ENCODE data around the gene RCAN2.
"Not testable (repeated sequence)": the region's sequence is repeated elsewhere in the genome, so short reads cannot be mapped to it uniquely, and the experiment has no call there.

RCAN2 gene

DNA sequence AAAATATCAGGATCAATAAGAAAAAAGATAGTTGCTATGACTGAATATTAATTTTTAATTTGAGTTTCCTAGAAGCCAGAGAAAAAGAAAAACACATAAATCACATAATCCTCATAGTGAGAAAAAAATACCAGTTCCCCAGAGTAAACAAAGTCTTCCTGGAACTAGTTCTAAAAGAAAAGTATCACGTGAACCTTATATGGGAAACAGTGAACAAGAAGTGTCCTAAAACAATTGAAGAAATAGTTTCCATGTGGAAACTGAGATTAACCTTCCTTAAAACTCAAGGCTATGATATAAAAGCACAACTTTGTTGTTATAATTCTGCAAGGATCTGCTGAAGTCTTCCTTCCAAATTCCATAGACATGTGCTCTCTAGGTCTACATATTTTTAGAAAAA, 50.6 kb downstream of the RCAN2 start:
- DNase-seq (ENCODE audit: low read depth in 2 of 2) = no peak

DNA sequence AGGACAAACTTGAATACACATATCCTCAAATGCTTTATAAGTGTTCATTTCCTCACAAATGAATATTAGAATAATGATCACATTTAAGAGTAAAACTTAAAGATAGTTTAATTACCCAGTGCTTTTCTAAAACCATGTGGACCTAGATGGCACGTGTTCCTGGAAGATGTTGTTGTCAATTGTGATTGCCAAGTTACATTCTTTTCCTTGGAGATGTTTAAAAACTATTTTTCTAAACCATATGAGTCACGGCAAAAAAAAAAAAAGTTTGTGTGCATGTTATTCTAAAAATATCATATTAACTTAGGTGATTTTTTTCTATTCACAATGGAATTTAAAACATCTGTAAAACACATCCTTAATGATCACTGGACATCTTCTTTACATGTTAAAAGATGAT, 51.1 kb downstream of the RCAN2 start:
- DNase-seq (ENCODE audit: low read depth in 2 of 2) = no peak

GRCh38 chr6:46438245-46438644, 53.0 kb downstream of the RCAN2 start:
- no peak for DNase-seq (ENCODE audit: low read depth in 2 of 2)

- no peak for DNase-seq (ENCODE audit: low read depth in 2 of 2)
These were observed 53.5 kb downstream of the RCAN2 start for GRCh38 chr6:46437671-46438221.

DNA sequence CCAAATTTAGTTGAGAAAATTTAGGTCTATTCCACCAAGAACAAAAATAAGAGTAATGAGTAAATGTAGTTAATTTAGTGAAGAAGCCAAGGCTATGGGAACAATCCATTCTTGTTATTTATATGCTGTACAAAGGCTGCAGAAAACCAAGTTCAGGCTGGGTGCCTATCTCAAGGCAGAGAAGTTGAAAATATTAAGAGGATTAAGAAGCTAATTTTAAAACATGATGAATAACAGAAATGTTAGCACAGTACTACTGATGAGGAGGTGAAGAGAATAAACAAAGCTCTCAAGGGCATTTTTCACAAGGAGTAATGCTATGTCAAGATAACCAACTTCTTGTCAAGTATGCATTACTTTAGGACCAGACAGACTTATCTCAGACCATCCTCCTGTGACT, 68.6 kb downstream of the RCAN2 start:
- DNase-seq (ENCODE audit: low read depth in 2 of 2) = no peak

- no peak for DNase-seq (ENCODE audit: low read depth in 2 of 2)
These were observed 69.3 kb downstream of the RCAN2 start for GRCh38 chr6:46421939-46422338.

GRCh38 chr6:46420921-46421638, 70.2 kb downstream of the RCAN2 start:
- DNase-seq (ENCODE audit: low read depth in 2 of 2) = no peak

DNA sequence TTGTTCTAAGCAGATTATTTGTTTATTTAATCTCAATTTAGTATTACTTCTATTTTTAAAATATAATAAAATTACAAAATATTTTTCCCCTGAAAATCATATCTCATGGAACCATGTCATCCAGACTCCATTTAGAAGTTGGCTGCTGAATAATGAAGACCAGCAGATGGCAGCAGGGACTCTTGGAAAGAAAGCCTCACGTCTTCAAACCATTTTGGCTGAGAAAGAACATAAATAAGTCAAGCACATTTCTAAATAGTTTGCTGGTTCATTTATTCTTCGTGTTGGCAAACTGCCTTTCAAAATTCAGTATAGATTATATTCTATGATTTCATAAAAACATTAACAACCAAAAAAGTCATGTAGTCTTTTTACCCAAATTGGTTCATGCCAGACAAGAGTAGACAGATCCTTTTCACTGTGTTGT, 71.7 kb downstream of the RCAN2 start:
- DNase-seq (ENCODE audit: low read depth in 2 of 2) = peak; percentile 10 to 14

DNA sequence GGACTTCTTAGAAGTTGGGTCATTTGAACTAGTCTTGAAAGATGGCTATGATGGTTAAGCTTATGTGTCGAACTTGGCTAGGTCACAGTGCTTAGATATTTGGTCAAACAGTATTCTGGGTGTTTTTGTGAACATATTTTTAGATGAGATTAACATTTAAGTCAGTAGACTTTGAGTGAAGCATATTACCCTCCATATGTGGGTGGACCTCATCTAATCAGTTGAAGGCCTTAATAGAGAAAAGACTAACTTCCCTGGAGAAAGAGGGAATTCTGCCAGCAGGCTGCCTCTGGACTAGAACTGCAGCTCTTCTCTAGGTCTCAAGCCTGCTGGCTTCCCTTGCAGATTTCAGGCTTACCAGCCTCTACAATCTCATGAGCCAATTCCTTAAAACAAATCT, 76.9 kb downstream of the RCAN2 start:
- no peak for DNase-seq (ENCODE audit: low read depth in 2 of 2)

DNA sequence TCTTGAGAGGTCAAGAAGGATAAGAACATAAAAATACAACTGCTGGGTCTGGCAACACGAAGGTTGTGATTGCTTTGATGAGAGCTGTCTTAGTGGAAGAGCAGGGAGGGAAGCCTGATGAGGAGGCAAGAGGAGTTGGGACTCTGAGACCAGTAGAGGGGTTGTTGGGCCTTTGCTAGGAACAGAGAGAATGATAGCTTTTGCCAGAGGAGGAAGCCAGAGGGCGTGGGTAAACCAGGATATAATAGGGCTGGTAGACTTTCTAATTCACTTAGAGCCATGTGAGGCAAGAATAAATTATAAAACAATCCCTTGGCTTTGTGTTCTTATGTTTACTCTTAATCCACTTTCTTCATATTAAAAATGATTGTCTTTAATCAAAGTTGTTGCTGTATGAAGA, 78.6 kb downstream of the RCAN2 start:
- DNase-seq (ENCODE audit: low read depth in 2 of 2) = no peak

- no peak for DNase-seq (ENCODE audit: low read depth in 2 of 2)
These were observed 79.6 kb downstream of the RCAN2 start for GRCh38 chr6:46411456-46412197.

- no peak for DNase-seq (ENCODE audit: low read depth in 2 of 2)
These were observed 80.8 kb downstream of the RCAN2 start for GRCh38 chr6:46410334-46410953.

DNA sequence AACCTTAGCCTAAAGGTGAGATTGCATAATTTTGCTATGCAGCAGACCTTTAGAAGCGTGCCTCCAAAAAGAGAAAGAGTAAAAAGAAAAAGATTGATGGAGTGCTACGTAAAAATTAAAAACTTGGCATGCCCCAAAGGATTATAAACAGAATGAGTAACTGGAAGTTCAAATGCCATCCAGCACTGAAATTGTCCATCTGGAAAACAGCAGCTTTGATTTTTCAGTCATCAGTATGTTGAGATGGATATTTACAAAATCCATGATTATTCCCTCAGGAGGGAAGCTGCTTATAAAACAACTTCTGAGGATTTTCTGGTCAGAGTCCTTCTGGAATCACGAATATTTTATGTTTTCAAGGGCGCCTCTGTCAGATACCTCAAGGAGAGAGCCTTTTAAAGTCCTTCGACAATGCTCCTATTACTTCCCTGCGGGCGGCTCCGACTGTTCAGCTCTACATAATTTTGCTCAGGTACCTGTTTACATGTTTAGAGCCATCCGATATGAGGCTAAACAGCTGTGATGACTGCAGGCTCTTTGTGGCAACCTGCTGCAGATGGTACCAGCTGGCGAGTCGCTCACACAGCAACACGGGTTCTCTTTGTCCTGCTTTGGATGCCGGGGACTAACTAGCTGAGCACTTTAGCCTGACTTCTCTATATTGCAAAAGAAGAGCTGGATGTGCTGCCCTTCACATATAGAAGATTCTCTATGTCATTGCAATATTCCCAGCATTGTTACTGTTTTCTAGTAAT, 83.3 kb downstream of the RCAN2 start:
- no peak for DNase-seq (ENCODE audit: low read depth in 2 of 2)

- DNase-seq (ENCODE audit: low read depth in 2 of 2) = no peak
These were observed 84.0 kb downstream of the RCAN2 start for GRCh38 chr6:46407246-46407645.

DNA sequence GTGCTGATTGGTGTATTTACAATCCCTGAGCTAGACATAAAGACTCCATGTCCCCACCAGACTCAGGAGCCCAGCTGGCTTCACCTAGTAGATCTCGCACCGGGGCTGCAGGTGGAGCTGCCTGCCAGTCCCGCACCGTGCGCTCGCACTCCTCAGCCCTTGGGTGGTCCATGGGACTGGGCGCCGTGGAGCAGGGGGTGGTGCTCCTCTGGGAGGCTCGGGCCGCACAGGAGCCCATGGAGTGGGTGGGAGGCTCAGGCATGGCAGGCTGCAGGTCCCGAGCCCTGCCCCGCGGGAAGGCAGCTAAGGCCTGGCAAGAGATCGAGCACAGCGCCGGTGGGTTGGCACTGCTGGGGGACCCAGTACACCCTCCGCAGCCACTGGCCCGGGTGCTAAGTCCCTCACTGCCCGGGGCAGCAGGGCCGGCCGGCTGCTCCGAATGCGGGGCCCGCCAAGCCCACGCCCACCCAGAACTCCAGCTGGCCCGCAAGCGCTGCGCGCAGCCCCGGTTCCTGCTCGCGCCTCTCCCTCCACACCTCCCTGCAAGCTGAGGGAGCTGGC, 85.5 kb downstream of the RCAN2 start:
- not testable (repeated sequence) for DNase-seq (ENCODE audit: low read depth in 2 of 2)

DNA sequence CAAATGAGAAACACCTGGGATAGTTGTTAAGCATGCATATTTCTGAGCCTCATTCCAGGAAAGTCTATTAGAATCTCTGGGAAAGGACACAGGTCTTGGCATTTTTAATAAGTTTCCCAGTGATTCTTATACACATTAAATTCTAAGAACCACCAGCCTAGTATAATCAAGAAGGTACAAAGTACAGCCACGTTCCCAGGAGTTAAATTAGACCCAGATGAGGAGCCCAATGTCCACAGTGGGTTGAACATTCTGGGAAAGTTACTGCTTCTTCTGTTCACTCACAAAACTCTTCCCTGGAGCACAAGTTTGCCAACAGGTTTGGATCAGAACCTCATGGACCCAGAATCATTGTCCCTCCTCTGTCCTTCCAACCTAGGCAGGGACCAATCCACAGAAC, 90.4 kb downstream of the RCAN2 start:
- no peak for DNase-seq (ENCODE audit: low read depth in 2 of 2)

GRCh38 chr6:46395530-46395929, 95.7 kb downstream of the RCAN2 start:
- no peak for DNase-seq (ENCODE audit: low read depth in 2 of 2)

DNA sequence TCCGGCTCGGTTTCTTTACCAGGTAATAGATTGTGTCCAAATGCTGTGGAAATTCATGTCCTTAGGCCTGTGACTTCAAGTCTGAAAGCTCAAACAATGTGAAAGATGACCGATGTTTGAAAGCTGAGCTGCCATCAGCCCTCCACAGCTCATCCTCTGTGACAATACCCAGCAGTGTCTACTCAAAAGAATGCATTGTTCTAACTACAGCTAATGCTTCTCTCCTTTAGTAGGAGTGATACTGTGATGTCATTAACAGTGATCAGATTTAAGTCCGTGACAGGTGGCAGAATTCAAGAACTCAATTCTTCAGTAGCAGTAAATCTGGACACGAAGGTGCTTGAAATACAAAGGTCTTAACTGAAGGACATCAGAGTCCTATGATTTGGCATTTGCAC, 97.3 kb downstream of the RCAN2 start:
- DNase-seq (ENCODE audit: low read depth in 2 of 2) = no peak

- no peak for DNase-seq (ENCODE audit: low read depth in 2 of 2)
These were observed 97.9 kb downstream of the RCAN2 start for GRCh38 chr6:46393161-46393939.

DNA sequence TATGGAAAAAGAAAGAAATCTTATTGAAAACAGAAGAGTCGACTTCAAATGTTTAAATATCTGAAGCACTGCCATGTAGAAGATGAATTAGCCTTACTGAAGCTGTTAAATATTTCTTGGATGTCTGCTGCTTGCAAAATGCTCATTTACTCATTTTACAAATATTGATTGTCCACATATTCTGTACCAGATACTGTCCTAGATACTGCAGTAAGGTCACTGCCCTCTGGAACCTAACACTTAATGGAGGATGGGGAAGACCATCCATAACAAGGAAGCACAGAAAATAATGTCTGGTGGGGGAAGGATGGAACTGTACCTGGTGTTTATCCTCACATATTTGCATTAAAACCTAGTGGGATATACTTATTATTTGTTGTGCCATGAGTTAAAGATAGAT, 99.0 kb downstream of the RCAN2 start:
- DNase-seq (ENCODE audit: low read depth in 2 of 2) = no peak
